ENCODE measurements around the gene CFAP90. TPM values are rescaled to one million over a fixed set of nuclear protein-coding genes. Genes with fewer than 3 reads are reported as not detected.

The CFAP90 gene
- polyA plus RNA-seq, 1 of the 3 experiments (the other 2 are of a cell fraction): 0.10 TPM

GRCh38 chr5:7801891-7802614 lies 48.9 kb downstream of the CFAP90 start:
- H2AFZ ChIP-seq (ENCODE audit: low read depth): no peak overlapping the region
- no peak overlapping the region for H3K9ac ChIP-seq
- H3K9me3 ChIP-seq: no peaks in the 10 kb centered on the region
- H3K27me3 ChIP-seq (ENCODE audit: insufficient read depth): 0 out of 2 replicates have a peak, but pooled peaks cover 11% of the 10 kb centered on the region
- ChIA-PET CTCF (interaction anchor here (2.9 kb wide), 1 partner anchor 14 kb away, joined by 13 read pairs; no protein-coding TSS in a partner anchor), POLR2A (no interaction called here)
- no peak overlapping the region for H3K4me3 ChIP-seq (ENCODE audit: low read depth in 2 of 2, low read length in 1 of 2)
- no peaks in the 10 kb centered on the region for H3K36me3 ChIP-seq (replicated peaks in 1 of 2; ENCODE audit: control insufficient read depth in 1 of 2, insufficient read depth in 2 of 2, low read length in 1 of 2)
- no peaks in the 10 kb centered on the region for H4K20me1 ChIP-seq (ENCODE audit: insufficient read depth)
- H3K79me2 ChIP-seq (ENCODE audit: insufficient read depth): no peaks in the 10 kb centered on the region
- H3K9me2 ChIP-seq: no peaks in the 10 kb centered on the region
- DNase-seq: no peak
- H3F3A ChIP-seq (replicated peaks; ENCODE audit: insufficient read depth): no peaks in the 10 kb centered on the region
- H3K4me2 ChIP-seq: no peak overlapping the region
- WGBS (ENCODE audit: low lambda C conversion rate): 6% methylated on average over 13 of the region's 14 CpGs
- TF ChIP-seq USF1 (IDR thresholded peaks at IDR 0.05; ENCODE audit: borderline replicate concordance, low read depth): no peak
- no peak for TF ChIP-seq RCOR1 (IDR thresholded peaks at IDR 0.05; ENCODE audit: low read length)
- no peak for TF ChIP-seq NFIC (IDR thresholded peaks at IDR 0.05; ENCODE audit: borderline replicate concordance)
- TF ChIP-seq MAX (IDR thresholded peaks at IDR 0.05; ENCODE audit: low read depth): no peak
- TF ChIP-seq ZBTB33 (IDR thresholded peaks at IDR 0.05; ENCODE audit: borderline replicate concordance, low read depth): no peak
- TF ChIP-seq TCF12 (IDR thresholded peaks at IDR 0.05): no peak
- no peak for TF ChIP-seq FOXJ3 (CRISPR knock-in tag; IDR thresholded peaks at IDR 0.05)
- no peaks in the 10 kb centered on the region for H3K4me1 ChIP-seq (ENCODE audit: control insufficient read depth in 1 of 2, insufficient read depth in 2 of 2, low read depth in 1 of 2, low read length in 1 of 2)
- no peak overlapping the region for H3K27ac ChIP-seq (ENCODE audit: low read depth in 2 of 2, low read length in 1 of 2)

- Histone ChIP-seq H3K27me3 (ENCODE audit: insufficient read depth) (peaks cover 10% of the 10 kb centered on the region), H4K20me1 (ENCODE audit: insufficient read depth) (no peaks in the 10 kb centered on the region), H3K4me1 (ENCODE audit: control insufficient read depth in 1 of 2, insufficient read depth in 2 of 2, low read depth in 1 of 2, low read length in 1 of 2) (no peaks in the 10 kb centered on the region), H3K79me2 (ENCODE audit: insufficient read depth) (no peaks in the 10 kb centered on the region), H3K36me3 (replicated peaks in 1 of 2; ENCODE audit: control insufficient read depth in 1 of 2, insufficient read depth in 2 of 2, low read length in 1 of 2) (no peaks in the 10 kb centered on the region), H2AFZ (ENCODE audit: low read depth) (no peak overlapping the region), H3K4me3 (ENCODE audit: low read depth in 2 of 2, low read length in 1 of 2) (no peak overlapping the region), H3F3A (replicated peaks; ENCODE audit: insufficient read depth) (no peaks in the 10 kb centered on the region), H3K4me2 (no peak overlapping the region), H3K9me3 (no peaks in the 10 kb centered on the region), H3K9ac (no peak overlapping the region), H3K9me2 (no peaks in the 10 kb centered on the region), H3K27ac (ENCODE audit: low read depth in 2 of 2, low read length in 1 of 2) (no peak overlapping the region)
- no peak for TF ChIP-seq IRF3 (IDR thresholded peaks at IDR 0.05; ENCODE audit: low read depth, low read length)
- DNase-seq: no peak
- CTCF ChIA-PET: no interaction called here
- WGBS (ENCODE audit: low lambda C conversion rate): 0% methylated on average over 2 of the region's 3 CpGs
- POLR2A ChIA-PET: no interaction called here
Observed at GRCh38 chr5:7795306-7795705, 55.6 kb downstream of the CFAP90 start.
